ENCODE measurements around the gene SUPV3L1.

Gene SUPV3L1

DNA sequence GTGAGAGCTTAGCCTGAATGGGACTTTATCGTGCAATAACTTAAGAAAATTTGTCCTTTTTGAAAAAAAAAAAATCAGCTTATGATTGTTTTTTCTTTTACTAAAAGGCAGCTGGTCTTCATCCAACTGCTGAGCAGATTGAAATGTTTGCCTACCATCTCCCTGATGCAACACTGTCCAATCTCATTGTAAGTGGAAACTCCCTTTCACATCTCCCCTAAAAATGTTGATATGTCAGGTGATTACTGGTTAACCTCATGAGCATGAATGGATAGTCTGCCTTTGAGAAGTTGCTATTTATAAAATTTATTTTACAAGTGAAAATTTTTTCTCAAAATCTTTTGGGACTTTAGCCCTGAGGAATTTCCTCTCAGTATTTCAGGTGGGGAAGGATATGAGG, 22.3 kb downstream of the SUPV3L1 start:
- DNase-seq (ENCODE audit: low spot score) = no peak
- Histone ChIP-seq H3K27ac (no peak overlapping the region), H3K4me3 (no peak overlapping the region)
- TF ChIP-seq, protein P1, sequence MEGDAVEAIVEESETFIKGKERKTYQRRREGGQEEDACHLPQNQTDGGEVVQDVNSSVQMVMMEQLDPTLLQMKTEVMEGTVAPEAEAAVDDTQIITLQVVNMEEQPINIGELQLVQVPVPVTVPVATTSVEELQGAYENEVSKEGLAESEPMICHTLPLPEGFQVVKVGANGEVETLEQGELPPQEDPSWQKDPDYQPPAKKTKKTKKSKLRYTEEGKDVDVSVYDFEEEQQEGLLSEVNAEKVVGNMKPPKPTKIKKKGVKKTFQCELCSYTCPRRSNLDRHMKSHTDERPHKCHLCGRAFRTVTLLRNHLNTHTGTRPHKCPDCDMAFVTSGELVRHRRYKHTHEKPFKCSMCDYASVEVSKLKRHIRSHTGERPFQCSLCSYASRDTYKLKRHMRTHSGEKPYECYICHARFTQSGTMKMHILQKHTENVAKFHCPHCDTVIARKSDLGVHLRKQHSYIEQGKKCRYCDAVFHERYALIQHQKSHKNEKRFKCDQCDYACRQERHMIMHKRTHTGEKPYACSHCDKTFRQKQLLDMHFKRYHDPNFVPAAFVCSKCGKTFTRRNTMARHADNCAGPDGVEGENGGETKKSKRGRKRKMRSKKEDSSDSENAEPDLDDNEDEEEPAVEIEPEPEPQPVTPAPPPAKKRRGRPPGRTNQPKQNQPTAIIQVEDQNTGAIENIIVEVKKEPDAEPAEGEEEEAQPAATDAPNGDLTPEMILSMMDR (IDR thresholded peaks at IDR 0.05) = no peak

DNA sequence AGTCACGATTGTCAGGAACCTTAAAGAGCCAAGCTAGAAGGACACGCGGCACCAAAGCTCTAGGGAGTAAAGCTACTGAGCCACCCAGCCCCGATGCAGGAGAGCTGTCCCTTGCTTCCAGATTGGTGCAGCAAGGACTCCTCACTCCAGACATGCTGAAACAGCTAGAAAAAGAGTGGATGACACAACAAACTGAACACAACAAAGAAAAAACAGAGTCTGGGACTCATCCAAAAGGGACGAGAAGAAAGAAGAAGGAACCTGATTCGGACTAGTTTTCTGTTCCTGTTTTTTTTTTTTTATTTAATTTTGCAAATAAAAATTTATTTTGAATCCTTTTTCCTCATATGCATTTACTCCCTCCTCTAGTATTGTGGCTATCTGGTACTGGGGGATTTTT, 28.7 kb downstream of the SUPV3L1 start:
- TF ChIP-seq, protein P1 (IDR thresholded peaks at IDR 0.05) = no peak
- no peak for DNase-seq (ENCODE audit: low spot score)
- Histone ChIP-seq H3K4me3 (no peak overlapping the region), H3K27ac (no peak overlapping the region)

DNA sequence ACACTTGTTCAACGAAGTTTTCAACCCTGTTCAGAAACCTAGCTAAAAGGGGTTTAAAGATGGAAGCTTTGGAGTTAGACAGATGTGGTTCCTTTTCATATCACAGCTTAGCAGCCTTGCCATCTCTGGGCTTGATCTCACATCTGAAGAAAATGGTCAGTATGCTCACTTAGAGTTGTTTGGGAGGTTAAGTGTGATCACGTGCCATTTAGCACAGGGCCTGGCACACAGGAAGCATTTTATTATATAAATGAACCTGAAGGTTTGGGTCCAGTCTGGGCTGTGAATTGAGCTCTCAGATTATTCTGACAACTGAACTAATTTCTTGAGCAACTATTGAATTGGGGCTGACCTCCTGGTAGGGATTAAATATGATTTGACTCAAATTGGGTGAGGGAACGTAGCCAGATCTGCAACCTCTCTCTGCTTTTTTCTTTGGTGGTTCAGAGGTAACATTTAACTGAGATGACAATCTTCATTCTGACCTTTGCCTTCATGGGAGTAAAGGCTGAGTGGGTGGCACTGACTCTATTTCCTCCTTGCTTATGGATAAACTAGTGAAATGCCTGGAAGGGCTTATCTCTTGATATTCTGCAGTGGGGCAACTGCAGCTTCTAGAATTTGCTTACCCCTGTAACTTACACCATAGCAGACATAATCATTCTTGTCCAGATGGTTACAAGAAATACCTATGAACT, 29.9 kb downstream of the SUPV3L1 start:
- Histone ChIP-seq H3K27ac (no peak overlapping the region), H3K4me3 (no peak overlapping the region)
- TF ChIP-seq, protein P1 (IDR thresholded peaks at IDR 0.05) = no peak
- DNase-seq (ENCODE audit: low spot score) = no peak

DNA sequence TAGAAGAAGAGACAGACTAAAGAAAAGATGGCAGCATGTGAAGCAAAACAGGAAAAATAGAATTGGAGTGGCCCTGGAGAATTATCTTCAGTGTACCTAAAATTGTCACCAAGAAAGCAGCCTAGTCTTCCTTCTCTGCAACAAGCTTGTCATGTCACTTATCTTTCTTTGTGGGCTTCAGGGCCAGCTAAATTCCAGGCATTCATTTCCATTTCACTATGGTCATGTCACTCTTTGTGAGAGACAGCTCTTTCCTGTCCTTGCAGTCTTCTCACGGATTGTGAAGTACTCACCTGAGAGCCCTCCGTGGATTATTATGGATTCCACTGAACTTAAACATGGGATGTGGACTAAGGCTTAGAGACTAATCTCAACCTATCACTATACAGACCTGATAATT, 31.1 kb downstream of the SUPV3L1 start:
- TF ChIP-seq, protein P1 (IDR thresholded peaks at IDR 0.05) = no peak
- Histone ChIP-seq H3K4me3 (no peak overlapping the region), H3K27ac (no peak overlapping the region)
- DNase-seq (ENCODE audit: low spot score) = no peak

DNA sequence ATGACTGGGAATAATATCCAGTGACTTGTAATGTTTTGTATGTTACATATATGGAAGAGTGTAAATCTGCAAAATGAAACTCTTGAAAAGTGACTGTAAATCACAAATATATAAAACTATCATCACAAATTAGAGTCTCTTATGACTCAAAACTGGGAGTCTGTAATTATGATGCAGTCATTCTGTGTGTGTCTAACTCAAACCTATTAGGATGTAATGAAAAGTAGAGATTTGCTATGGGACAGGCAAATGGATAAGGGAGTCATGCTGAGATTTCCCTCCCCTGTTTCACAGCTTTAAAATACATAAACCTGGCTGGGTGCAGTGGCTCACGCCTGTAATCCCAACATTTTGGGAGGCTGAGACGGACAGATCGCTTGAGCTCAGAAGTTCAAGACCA, 31.5 kb downstream of the SUPV3L1 start:
- H3K27ac ChIP-seq = no peak overlapping the region
- H3K4me3 ChIP-seq = no peak overlapping the region
- no peak for DNase-seq (ENCODE audit: low spot score)
- TF ChIP-seq, protein P1 (IDR thresholded peaks at IDR 0.05) = no peak

DNA sequence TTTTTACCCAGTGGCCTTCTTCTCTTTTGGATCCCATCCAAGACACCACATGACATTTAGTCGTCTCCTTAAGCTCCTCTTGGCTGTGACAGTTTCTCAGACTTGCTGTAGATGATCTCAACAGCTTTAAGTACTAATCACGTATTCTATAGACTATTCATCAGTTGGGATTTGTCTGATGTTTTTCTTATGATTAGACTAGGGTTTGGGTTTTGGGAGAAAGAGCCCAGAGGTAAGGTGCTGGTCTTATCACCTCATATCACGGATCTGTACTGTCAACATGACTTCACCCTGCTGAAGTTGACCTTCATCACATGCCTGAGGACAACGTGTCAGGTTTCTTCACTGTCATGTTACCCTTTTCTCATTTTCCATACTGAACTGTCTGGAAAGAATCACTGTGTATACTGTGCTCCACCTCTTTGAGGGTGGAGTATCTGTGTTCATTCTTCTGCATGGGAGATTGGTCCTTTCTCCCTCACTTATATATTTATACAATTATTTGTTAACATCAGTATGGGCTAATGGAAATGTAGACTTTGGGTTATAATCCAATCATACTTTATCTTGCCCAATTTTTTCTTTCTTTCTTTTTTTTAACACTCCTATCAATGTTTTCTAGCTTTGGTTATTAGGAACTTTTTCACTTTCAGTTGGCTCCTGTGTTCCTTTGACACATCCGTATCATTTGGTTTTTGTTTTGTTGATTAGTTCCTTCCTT, 33.7 kb downstream of the SUPV3L1 start:
- TF ChIP-seq, protein P1 (IDR thresholded peaks at IDR 0.05) = no peak
- Histone ChIP-seq H3K4me3 (no peak overlapping the region), H3K27ac (no peak overlapping the region)
- DNase-seq (ENCODE audit: low spot score) = no peak

DNA sequence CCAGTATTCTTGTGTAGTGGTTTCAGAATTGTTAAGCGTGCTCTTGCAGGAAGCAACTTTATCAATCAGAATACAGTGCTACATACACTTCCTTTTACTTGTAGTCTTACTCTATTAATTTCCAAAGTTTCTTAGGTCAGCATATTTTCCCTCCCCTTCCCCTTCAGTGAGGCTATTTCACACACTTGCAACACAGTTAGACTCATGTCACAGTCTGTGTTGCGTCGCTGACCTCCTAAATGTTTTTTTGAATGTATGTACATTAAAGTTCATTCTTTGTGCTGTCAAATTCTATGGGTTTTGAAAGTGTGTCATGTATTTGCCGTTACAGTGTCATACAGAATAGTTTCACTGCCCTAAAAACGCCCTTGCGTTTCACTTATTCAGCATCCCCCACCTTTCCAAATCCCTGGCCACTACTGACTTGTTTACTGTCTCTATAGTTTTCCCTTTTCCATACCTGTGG, 34.7 kb downstream of the SUPV3L1 start:
- Histone ChIP-seq H3K27ac (no peak overlapping the region), H3K4me3 (no peak overlapping the region)
- TF ChIP-seq, protein P1 (IDR thresholded peaks at IDR 0.05) = no peak
- DNase-seq (ENCODE audit: low spot score) = no peak

Data from coronary artery (tissue), 2 donors.